GM19452 (cell line): Measurements from ENCODE around the gene RABAC1.

ENCODE experiments used
- ATAC-seq: cut with Tn5 transposase; IDR thresholded peaks from one replicate; pipeline ENCODE4 v1.9.1; 2021; ENCODE audit not compliant: unreplicated experiment

RABAC1 gene

GRCh38 chr19:41990028-41990427 is 30.9 kb upstream of the RABAC1 start:
- no peak for ATAC-seq

DNA sequence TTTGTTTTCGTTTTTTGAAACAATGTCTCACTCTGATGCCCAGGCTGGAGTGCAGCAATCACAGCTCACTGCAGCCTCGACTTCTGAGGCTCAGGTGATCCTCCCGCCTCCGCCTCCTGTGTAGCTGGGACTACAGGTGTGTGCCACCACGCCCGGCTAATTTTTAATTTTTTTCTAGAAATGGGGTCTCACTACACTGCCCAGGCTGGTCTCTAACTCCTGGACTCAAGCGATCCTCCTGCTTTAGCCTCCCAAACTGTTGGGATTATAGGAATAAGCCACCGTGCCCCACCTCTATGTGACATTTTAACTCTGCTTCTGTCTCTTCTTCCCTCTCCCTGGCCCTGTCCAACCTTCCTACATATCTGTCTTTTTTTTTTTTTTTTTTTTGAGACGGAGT is 29.8 kb upstream of the RABAC1 start:
- no peak for ATAC-seq

GRCh38 chr19:41987141-41987860 is 28.2 kb upstream of the RABAC1 start:
- no peak for ATAC-seq

DNA sequence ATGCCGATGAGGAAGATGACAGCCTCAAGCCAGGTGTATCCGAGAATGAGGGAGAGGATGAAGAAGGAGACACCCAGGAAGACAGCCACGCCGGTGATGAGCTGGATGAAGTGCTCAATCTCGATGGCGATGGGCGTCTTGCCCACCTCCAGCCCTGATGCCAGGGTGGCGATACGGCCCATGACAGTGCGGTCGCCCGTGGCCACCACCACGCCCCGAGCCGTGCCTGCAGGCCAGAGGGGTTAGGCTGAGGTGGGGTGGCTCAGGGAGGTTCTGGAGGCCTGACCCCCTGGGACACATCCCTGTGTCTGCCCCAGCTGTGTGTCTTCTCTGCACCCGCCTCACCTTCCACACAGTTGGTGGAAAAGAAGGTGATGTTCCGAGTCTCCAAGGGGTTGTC is 25.8 kb upstream of the RABAC1 start:
- ATAC-seq = no peak

DNA sequence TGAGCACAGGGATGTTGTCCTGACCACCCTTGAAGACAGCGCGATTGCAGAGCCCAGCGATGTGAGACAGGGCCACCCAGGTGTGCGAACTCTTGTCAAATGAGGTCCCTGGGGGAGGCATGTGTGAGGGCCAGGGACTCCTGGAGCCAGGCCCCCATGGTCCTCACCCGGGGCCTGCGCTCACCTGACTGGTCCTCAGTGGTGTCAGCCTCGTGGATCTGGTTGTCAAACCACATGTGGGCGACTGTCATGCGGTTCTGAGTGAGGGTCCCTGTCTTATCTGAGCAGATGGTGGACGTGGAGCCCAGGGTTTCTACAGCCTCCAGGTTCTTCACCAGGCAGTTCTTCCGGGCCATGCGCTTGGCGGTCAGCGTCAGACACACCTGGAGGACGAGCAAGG is 22.6 kb upstream of the RABAC1 start:
- no peak for ATAC-seq

- no peak for ATAC-seq
These were observed 19.3 kb upstream of the RABAC1 start for GRCh38 chr19:41978470-41978869.

DNA sequence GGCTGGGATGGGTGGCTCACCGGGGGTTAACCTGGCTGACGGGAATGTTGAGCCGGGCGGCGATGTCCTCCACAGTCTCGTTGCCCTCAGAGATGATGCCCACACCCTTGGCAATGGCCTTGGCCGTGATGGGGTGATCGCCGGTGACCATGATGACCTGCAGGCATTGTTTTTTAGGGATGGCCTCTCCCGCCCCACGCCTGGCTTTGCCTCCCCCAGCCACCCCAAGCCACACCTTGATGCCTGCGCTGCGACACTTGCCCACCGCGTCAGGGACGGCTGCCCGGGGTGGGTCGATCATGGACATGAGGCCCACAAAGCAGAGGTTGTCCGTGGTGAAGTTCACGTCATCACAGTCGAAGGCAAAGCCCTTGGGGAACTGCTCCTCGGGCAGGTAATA is 18.8 kb upstream of the RABAC1 start:
- no peak for ATAC-seq

DNA sequence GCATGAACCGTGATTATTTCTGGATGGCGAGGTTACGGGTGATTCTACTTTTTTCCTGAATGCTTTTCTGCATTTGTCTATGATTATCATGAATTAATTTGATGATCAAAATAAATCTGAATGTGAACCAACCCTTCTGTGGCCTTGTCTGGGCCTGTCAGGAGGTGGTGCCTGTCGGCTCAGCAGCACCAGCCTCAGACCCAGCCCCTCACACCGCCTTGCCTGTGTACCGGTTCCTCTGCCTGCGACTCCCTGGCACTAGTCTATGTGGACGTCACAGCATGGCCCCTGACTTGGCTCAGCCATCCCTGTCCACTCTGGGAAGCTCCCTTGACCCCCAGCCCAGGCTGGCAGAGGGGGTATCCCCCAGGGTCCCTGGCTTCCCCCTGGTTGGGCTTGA is 15.5 kb upstream of the RABAC1 start:
- ATAC-seq = no peak

DNA sequence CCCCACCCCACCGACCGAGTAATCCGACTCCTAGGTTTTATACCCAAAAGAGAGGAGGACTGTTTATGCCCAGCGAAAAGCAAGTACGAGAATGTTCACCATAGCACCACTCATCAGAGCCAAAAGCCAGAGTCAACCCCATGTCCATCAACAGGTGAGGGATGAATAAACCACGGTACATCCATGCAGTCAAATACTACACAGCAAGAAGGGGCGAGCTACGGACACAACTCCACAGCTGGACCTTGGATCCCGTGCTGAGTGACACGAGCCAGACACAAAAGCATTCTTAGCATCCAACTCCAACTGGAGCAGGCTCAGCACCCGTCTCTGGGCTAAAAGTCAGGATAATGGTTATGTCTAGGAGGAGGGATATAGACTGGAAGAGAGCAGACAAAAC is 12.2 kb upstream of the RABAC1 start:
- no peak for ATAC-seq

- no peak for ATAC-seq
These were observed 10.8 kb upstream of the RABAC1 start for GRCh38 chr19:41969772-41970458.

GRCh38 chr19:41968751-41969595 is 9.9 kb upstream of the RABAC1 start:
- no peak for ATAC-seq

GRCh38 chr19:41967054-41967783 is 8.1 kb upstream of the RABAC1 start:
- no peak for ATAC-seq

GRCh38 chr19:41965106-41965505 is 6.0 kb upstream of the RABAC1 start:
- no peak for ATAC-seq

GRCh38 chr19:41960973-41961372 is 1.9 kb upstream of the RABAC1 start:
- ATAC-seq = no peak

DNA sequence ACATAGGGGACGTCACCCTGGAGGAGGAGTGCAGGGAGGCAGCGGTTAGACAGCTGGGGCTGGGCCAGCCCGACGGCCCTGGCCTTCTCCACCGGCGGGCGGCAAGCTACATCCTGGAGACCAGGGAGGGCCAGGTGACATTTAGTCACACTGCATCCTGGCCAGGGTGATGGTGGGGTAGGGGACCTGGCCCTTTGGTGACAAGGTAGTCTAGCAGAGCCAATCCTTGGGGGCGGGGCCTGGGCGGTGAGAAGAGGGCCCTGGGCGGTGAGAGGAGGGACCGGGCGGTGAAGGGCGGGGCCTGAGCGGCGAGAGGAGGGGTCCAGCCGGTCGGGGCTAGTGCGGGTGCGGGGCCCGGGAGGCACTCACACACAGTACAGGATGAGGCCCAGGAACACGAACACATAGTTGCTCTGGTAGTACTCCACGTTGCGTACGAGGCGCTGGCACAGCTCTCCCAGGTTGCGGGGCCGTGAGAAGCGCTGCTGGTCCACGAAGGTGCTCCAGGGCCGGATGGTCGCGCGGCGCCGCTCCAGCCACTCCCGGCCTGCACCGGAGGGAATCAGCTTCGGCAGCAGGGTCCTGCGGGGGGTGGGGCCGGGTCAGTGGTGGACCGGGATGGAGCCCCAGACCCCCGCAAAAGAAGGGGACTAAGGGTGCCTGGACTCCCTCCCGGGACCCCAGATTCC is 610 bp downstream of the RABAC1 start:
- no peak for ATAC-seq

- ATAC-seq = no peak
These were observed 1.2 kb downstream of the RABAC1 start for GRCh38 chr19:41957838-41958366.

DNA sequence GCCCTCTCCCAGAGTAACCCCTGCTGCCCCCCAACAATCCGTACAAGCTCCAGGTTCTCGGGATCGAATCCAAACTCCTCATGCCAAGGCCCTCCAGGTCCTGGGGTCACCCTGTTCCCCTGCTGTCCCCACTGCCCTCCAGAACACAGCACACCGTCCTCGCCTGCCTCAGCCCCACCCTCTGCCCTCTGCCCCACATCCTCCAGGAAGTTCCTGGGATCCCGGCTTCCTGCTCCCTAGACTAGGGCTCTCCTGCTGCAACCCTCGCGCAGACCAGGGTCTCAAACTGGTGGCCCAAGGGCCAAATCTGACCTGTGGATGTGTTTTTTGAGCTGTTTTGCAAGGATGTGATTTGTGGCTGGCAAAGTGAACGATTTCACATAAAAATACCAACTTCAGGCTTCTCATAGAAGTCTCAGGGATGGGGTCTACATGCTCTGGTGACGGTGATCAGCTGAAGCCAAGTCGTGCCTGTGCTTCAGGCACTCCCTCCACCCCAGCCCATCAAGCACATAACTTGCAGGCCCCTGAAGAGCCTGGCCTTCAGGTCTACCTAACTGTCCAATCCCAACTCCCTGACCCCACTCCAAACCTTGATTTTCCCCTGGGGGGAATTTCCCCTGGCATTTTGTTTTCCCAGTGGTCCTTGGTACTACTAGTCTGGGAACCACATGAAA is 1.8 kb downstream of the RABAC1 start:
- no peak for ATAC-seq

GRCh38 chr19:41956621-41957020 is 2.5 kb downstream of the RABAC1 start:
- ATAC-seq = no peak

GRCh38 chr19:41955521-41955920 is 3.6 kb downstream of the RABAC1 start:
- ATAC-seq = no peak

GRCh38 chr19:41951686-41952172 is 7.4 kb downstream of the RABAC1 start:
- ATAC-seq = no peak
